GM21786 (cell line): ENCODE measurements around the gene SLC35A3.
"Not testable (repeated sequence)": the region's sequence is repeated elsewhere in the genome, so short reads cannot be mapped to it uniquely, and the experiment has no call there.

Experiments
- ATAC-seq: cut with Tn5 transposase; IDR thresholded peaks from one replicate; pipeline ENCODE4 v1.9.1; 2021; ENCODE audit not compliant: unreplicated experiment

The SLC35A3 gene

GRCh38 chr1:99972066-99972465 is 2.3 kb downstream of the SLC35A3 start:
- ATAC-seq, result not testable (repeated sequence)

- no peak for ATAC-seq
These were observed 5.7 kb downstream of the SLC35A3 start for GRCh38 chr1:99975529-99975928.

- not testable (repeated sequence) for ATAC-seq
These were observed 7.5 kb downstream of the SLC35A3 start for GRCh38 chr1:99977326-99977725.

DNA sequence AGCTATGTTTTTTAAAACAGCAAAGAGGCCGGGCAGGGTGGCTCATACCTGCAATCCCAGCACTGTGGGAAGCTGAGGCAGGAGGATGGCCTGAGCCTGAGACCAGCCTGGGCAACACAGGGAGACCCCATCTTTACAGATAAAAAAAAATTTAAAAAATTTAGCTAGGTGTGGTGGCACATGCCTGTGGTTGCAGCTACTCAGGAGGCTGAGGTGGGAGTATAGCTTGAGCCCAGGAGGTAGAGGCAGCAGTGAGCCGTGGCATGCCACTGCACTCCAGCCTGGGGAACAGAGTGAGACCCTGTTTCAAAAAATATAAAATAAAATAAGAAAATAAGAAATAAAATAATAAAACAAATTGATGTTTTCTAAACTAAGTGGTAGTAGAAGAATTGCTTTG is 8.4 kb downstream of the SLC35A3 start:
- no peak for ATAC-seq

DNA sequence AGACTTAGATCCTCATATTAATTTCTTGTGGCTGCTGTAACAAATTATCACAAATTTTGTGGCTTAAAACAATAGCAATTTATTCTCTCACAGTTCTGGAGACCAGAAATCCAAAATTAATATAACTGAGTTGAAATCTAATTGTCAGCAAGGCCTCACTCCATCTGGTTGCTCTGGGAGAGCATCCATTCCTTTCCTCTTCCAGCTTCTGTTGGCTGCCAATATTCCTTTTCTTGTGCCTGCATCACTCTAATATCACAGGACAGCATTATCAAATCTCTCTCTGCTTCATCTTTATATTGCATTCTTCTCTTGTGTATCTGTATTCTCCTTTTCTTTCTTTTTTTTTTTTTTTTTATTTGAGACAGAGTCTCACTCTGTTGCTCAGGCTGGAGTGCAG is 9.3 kb downstream of the SLC35A3 start:
- ATAC-seq, result no peak

DNA sequence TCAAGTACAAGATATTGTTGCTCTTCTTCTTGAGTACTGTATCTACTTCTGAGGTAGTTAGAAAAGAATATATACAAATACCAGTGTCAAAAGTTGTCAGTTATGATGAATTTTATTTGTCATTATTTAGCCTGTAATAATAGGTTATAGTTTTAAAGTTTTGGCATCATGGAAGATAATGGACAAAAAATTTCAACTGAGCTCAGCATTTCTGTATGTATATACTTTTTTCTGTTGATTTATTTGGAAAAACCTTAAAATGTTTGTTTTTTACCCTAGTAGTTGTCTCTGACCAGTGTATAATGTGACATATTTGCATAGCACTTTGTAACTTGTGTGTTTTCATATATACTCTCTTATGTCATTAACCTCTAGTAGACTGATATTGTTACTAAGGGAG is 11.1 kb downstream of the SLC35A3 start:
- ATAC-seq, result no peak

DNA sequence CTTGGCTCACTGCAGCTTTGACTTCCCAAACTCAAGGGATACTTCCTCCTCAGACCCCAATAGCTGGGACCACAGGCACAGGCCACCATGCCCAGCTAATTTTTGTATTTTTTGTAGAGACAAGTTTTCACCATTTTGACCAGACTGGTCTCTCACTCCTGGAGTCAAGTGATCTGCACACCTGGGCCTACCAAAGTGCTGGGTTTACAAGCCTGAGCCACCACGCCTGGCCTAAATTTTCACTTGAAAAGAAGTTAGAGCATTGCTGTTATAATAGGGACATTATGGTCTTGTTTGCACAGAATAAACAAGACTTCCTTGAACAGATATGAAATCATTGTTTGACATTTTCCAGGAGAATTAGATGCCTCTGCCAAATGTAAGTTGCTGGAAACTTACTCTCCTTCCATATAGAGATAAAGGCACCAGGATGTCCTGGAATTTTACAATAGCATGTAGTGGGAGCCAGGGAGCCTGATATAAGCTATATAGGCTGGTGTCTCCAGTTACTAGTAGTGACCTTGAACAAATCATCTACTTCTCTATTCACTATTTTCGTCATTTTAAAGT is 16.9 kb downstream of the SLC35A3 start:
- no peak for ATAC-seq

- no peak for ATAC-seq
These were observed 18.5 kb downstream of the SLC35A3 start for GRCh38 chr1:99988210-99988765.

- ATAC-seq, result no peak
These were observed 22.4 kb downstream of the SLC35A3 start for GRCh38 chr1:99992044-99992722.

- ATAC-seq, result no peak
These were observed 23.1 kb downstream of the SLC35A3 start for GRCh38 chr1:99992760-99993467.

DNA sequence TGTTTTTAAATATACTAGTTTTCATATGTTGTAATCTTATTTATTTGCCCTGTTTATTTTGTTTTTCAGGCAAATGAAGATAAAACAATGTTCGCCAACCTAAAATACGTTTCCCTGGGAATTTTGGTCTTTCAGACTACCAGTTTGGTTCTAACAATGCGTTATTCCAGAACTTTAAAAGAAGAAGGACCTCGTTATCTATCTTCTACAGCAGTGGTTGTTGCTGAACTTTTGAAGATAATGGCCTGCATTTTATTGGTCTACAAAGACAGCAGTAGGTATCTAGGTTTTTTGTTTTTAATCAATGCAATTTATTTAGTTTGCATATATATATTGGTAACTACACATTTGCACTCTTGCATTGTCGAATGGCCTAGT is 23.7 kb downstream of the SLC35A3 start:
- no peak for ATAC-seq

GRCh38 chr1:99994496-99994895 is 24.7 kb downstream of the SLC35A3 start:
- no peak for ATAC-seq

DNA sequence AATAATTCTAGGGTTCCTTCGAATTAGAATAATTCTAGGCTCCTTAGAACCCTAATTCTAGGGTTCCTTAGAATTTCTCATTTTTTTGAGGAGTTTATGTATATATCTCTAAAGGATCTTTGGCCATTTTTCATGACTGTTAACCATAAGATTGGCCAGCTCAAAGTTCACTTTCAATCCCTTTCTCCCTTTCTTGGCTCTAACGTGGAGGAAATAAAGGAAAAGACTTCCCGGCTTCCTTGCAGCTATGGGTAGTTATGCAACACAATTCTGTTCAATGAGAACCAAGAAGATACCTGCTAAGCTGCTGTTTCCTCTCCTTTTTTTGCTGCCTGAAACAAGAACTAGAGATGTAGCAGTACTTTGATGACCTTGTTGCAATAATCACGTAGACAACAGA is 27.2 kb downstream of the SLC35A3 start:
- ATAC-seq, result no peak

DNA sequence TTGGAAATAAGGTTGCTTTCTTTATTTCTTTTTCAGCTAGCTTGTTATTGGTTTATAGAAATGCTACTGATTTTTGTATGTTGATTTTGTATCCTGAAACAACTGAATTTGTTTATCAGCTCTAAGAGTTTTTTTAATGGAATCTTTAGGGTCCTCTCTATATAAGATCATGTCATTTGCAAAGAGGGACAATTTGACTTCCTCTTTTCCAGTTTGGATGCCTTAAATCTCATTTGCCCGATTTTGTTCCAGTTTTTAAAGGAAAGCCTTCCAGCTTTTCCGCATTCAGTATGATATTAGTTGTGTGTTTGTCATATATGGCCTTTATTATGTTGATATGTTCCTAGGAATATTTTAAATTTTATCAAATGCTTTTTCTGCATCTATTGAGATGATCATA is 31.7 kb downstream of the SLC35A3 start:
- no peak for ATAC-seq

- no peak for ATAC-seq
These were observed 35.6 kb downstream of the SLC35A3 start for GRCh38 chr1:100005424-100005823.

DNA sequence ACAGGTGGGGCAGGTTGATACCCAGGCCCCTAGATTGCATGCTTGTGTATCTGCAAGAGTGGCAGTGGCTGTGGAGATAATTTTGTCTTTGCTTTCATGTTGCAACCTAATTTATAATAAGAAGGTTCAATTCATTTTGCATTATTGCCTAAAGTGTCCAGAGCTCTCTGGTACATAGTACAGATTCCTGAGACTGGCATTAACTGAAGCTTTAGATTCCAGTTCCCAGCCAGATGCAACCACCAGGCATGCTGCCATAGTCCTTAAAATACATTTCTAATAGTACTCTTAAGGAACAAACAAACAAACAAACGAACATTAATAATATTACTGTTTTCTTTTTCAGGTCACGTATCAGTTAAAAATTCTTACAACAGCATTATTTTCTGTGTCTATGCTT is 36.9 kb downstream of the SLC35A3 start:
- no peak for ATAC-seq

- ATAC-seq, result no peak
These were observed 39.7 kb downstream of the SLC35A3 start for GRCh38 chr1:100009458-100009857.

- no peak for ATAC-seq
These were observed 41.0 kb downstream of the SLC35A3 start for GRCh38 chr1:100010804-100011203.

DNA sequence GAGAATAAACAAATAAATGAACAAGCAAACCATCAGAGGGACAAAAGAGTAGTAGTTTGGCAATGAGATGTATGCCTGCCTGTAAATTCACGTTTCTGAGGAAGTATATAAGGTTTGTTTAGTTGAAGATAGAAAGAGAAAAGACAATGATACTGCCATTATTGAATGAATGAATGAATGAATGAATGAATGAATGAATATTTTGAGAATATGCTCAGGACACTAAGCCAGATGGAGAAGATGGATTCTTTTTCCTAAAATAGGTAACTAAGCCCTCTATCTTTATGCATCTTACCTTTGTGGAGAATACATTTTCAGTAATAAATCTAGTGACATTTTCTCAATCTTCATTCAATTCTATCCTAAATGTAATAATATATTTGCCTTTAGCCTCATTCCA is 49.4 kb downstream of the SLC35A3 start:
- no peak for ATAC-seq

- ATAC-seq, result no peak
These were observed 53.7 kb downstream of the SLC35A3 start for GRCh38 chr1:100023482-100023881.

DNA sequence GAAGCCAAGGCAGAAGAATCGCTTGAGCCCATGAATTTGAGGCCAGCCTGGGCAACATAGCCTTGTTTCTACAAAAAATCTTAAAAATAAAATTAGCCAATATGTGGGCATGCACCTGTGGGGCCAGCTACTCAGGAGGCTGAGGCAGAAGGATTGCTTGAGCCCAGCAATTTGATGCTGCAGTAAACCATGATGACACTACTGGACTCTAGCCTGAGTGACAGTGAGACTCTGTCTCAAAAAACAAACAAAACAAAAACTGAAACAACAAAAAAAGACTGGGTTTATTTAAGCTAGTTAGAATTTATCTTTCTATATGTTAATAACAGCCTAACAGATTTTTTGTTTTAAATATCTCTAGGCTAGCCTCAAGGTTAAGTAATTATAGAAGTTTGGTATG is 57.4 kb downstream of the SLC35A3 start:
- ATAC-seq, result no peak

- ATAC-seq, result no peak
These were observed 59.0 kb downstream of the SLC35A3 start for GRCh38 chr1:100028765-100029164.
